ENCODE data around the gene KIF13A.

Gene KIF13A

GRCh38 chr6:17851001-17851719, 136.3 kb downstream of the KIF13A start:
- Histone ChIP-seq H2AFZ (ENCODE audit: low read depth) (peak overlapping the region; percentile 27; the same call in 1 of the 2 replicates), H3K4me3 (IDR thresholded peaks at IDR 0.05; ENCODE audit: insufficient read depth, low read depth, low read length) (no peak overlapping the region), H3K4me2 (peak overlapping the region; percentile 38), H4K20me1 (ENCODE audit: insufficient read depth) (no peaks in the 10 kb centered on the region), H3K36me3 (ENCODE audit: insufficient read depth) (no peaks in the 10 kb centered on the region), H3K9ac (no peak overlapping the region), H3K4me1 (ENCODE audit: low read depth, poor library complexity, severe bottlenecking) (peaks cover 27% of the 10 kb centered on the region), H3K27ac (peak overlapping the region; percentile 37; the same call in 1 of the 2 replicates), H3K27me3 (ENCODE audit: insufficient read depth, low read depth) (no peaks in the 10 kb centered on the region), H3K79me2 (ENCODE audit: insufficient read depth, low read depth) (no peaks in the 10 kb centered on the region)
- TF ChIP-seq CTCF (conservative IDR thresholded peaks at IDR 0.05; ENCODE audit: low read depth, low read length): no peak

GRCh38 chr6:17850281-17850680, 137.2 kb downstream of the KIF13A start:
- Histone ChIP-seq H3K36me3 (ENCODE audit: insufficient read depth) (no peaks in the 10 kb centered on the region), H3K79me2 (ENCODE audit: insufficient read depth, low read depth) (no peaks in the 10 kb centered on the region), H3K4me3 (IDR thresholded peaks at IDR 0.05; ENCODE audit: insufficient read depth, low read depth, low read length) (no peak overlapping the region), H3K27ac (no peak overlapping the region), H2AFZ (ENCODE audit: low read depth) (no peak overlapping the region), H3K4me2 (peak overlapping the region; percentile 38; the same call in 1 of the 2 replicates), H4K20me1 (ENCODE audit: insufficient read depth) (no peaks in the 10 kb centered on the region), H3K9ac (no peak overlapping the region), H3K4me1 (ENCODE audit: low read depth, poor library complexity, severe bottlenecking) (peaks cover 27% of the 10 kb centered on the region), H3K27me3 (ENCODE audit: insufficient read depth, low read depth) (no peaks in the 10 kb centered on the region)
- TF ChIP-seq CTCF (conservative IDR thresholded peaks at IDR 0.05; ENCODE audit: low read depth, low read length): no peak

- H2AFZ ChIP-seq (ENCODE audit: low read depth): no peak overlapping the region
- H3K27me3 ChIP-seq (ENCODE audit: insufficient read depth, low read depth): no peaks in the 10 kb centered on the region
- H4K20me1 ChIP-seq (ENCODE audit: insufficient read depth): no peaks in the 10 kb centered on the region
- peaks cover 24% of the 10 kb centered on the region for H3K4me1 ChIP-seq (ENCODE audit: low read depth, poor library complexity, severe bottlenecking)
- no peak overlapping the region for H3K4me2 ChIP-seq
- TF ChIP-seq CTCF (conservative IDR thresholded peaks at IDR 0.05; ENCODE audit: low read depth, low read length): no peak
- no peak overlapping the region for H3K9ac ChIP-seq
- H3K4me3 ChIP-seq (IDR thresholded peaks at IDR 0.05; ENCODE audit: insufficient read depth, low read depth, low read length): no peak overlapping the region
- H3K27ac ChIP-seq: no peak overlapping the region
- no peaks in the 10 kb centered on the region for H3K79me2 ChIP-seq (ENCODE audit: insufficient read depth, low read depth)
- no peaks in the 10 kb centered on the region for H3K36me3 ChIP-seq (ENCODE audit: insufficient read depth)
These were observed 140.2 kb downstream of the KIF13A start for GRCh38 chr6:17847203-17847760.

GRCh38 chr6:17846762-17847161, 140.7 kb downstream of the KIF13A start:
- H3K4me3 ChIP-seq (IDR thresholded peaks at IDR 0.05; ENCODE audit: insufficient read depth, low read depth, low read length): no peak overlapping the region
- no peaks in the 10 kb centered on the region for H4K20me1 ChIP-seq (ENCODE audit: insufficient read depth)
- H3K27me3 ChIP-seq (ENCODE audit: insufficient read depth, low read depth): no peaks in the 10 kb centered on the region
- H2AFZ ChIP-seq (ENCODE audit: low read depth): no peak overlapping the region
- no peak overlapping the region for H3K4me2 ChIP-seq
- no peak overlapping the region for H3K9ac ChIP-seq
- H3K79me2 ChIP-seq (ENCODE audit: insufficient read depth, low read depth): no peaks in the 10 kb centered on the region
- no peak overlapping the region for H3K27ac ChIP-seq
- H3K36me3 ChIP-seq (ENCODE audit: insufficient read depth): no peaks in the 10 kb centered on the region
- no peak for TF ChIP-seq CTCF (conservative IDR thresholded peaks at IDR 0.05; ENCODE audit: low read depth, low read length)
- H3K4me1 ChIP-seq (ENCODE audit: low read depth, poor library complexity, severe bottlenecking): peaks cover 19% of the 10 kb centered on the region

Data from KMS-11 (cell line).